Osteoblast (primary cell): Measurements from ENCODE around the gene DYNC1H1. TPM values are rescaled to one million over a fixed set of nuclear protein-coding genes. Genes with fewer than 3 reads are reported as not detected.

Experiments
- DNase-seq: peaks from one replicate; pipeline ENCODE4 v3.0.0; 2011; ENCODE audit warnings: low spot score, mixed read lengths; ENCODE audit not compliant: insufficient read length; ENCODE audit errors: missing footprints
- H2AFZ ChIP-seq: 2 replicates; pipeline ENCODE4 v1.6.0; 2011; ENCODE audit warnings: mild to moderate bottlenecking, low read length
- H3K27ac ChIP-seq: 2 replicates; pipeline ENCODE4 v1.5.1; 2011; ENCODE audit warnings: mild to moderate bottlenecking, low read depth, low read length, moderate library complexity
- H3K27me3 ChIP-seq: 2 replicates; pipeline ENCODE4 v1.6.0; 2012; ENCODE audit warnings: mild to moderate bottlenecking, control low read depth, inconsistent platforms, low read length, moderate library complexity; ENCODE audit not compliant: insufficient read depth
- H3K36me3 ChIP-seq: 2 replicates; pipeline ENCODE4 v1.5.1; 2011; ENCODE audit warnings: mild to moderate bottlenecking, low read length, control low read depth, moderate library complexity; ENCODE audit not compliant: insufficient read depth
- H3K4me1 ChIP-seq: 2 replicates; pipeline ENCODE4 v1.5.1; 2011; ENCODE audit warnings: mild to moderate bottlenecking, low read length, control low read depth, moderate library complexity; ENCODE audit not compliant: insufficient read depth
- H3K4me2 ChIP-seq: 2 replicates; pipeline ENCODE4 v1.6.0; 2011; ENCODE audit warnings: mild to moderate bottlenecking, low read length; ENCODE audit not compliant: insufficient read depth
- H3K4me3 ChIP-seq: fragments of 200-600 bp; sonication (generic); 3 replicates; pipeline ENCODE4 v1.5.1; 2012; ENCODE audit warnings: mild to moderate bottlenecking, low read length, inconsistent platforms; ENCODE audit not compliant: insufficient read depth
- H3K79me2 ChIP-seq: 2 replicates; pipeline ENCODE4 v1.6.0; 2012; ENCODE audit warnings: mild to moderate bottlenecking, low read length, control low read depth, inconsistent platforms; ENCODE audit not compliant: insufficient read depth
- H3K9me3 ChIP-seq: 2 replicates; pipeline ENCODE4 v1.5.1; 2011; ENCODE audit warnings: low read depth, low read length, control low read depth
- H4K20me1 ChIP-seq: 2 replicates; pipeline ENCODE4 v1.6.0; 2012; ENCODE audit warnings: mild to moderate bottlenecking, low read length, control low read depth; ENCODE audit not compliant: insufficient read depth
- small RNA-seq: library from RNA; depleted of rRNA; stranded (forward); fragments of <200 nt; gene quantifications from one replicate; pipeline ENCODE3, GENCODE V24; 2012
- total RNA-seq: library from RNA; depleted of rRNA; stranded (reverse); fragments of >200 nt; gene quantifications from 2 replicates; pipeline ENCODE4 v1.2.3, GENCODE V29; 2012
- TF ChIP-seq, protein P1 (sequence below): IDR thresholded peaks from 2 replicates; pipeline ENCODE4 v1.5.1; 2011; ENCODE audit warnings: mild to moderate bottlenecking, low read depth, low read length, moderate library complexity; ENCODE audit errors: extremely low read depth

DYNC1H1 gene
- total RNA-seq, 1 donor: 340 TPM

DNA sequence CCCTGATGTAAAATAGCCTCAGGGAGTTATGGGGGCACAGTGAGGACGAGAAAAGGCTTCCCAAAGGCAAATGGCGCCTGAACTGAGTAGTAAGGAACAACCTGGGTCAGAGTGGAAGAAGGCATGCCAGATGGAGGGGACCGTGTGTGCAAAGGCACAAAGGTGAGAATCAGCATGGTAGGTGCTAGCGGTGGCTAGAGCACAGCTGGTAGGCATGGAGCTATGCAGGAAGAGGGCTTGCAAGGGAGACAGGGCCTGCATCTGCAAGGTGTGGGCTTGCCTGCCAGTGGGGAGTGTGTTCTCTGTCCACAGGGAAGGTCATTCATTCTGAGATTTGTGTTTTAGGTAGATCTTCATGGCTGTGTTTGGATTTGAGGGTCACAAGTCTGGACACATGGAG is 141.0 kb downstream of the DYNC1H1 start:
- Histone ChIP-seq H3K4me2 (no peak overlapping the region), H3K4me1 (no peaks in the 10 kb centered on the region), H3K36me3 (no peaks in the 10 kb centered on the region), H3K9me3 (no peaks in the 10 kb centered on the region), H3K79me2 (no peaks in the 10 kb centered on the region), H2AFZ (no peak overlapping the region), H3K27ac (no peak overlapping the region), H3K4me3 (no peak overlapping the region), H3K27me3 (no peaks in the 10 kb centered on the region), H4K20me1 (no peaks in the 10 kb centered on the region)
- TF ChIP-seq, protein P1, sequence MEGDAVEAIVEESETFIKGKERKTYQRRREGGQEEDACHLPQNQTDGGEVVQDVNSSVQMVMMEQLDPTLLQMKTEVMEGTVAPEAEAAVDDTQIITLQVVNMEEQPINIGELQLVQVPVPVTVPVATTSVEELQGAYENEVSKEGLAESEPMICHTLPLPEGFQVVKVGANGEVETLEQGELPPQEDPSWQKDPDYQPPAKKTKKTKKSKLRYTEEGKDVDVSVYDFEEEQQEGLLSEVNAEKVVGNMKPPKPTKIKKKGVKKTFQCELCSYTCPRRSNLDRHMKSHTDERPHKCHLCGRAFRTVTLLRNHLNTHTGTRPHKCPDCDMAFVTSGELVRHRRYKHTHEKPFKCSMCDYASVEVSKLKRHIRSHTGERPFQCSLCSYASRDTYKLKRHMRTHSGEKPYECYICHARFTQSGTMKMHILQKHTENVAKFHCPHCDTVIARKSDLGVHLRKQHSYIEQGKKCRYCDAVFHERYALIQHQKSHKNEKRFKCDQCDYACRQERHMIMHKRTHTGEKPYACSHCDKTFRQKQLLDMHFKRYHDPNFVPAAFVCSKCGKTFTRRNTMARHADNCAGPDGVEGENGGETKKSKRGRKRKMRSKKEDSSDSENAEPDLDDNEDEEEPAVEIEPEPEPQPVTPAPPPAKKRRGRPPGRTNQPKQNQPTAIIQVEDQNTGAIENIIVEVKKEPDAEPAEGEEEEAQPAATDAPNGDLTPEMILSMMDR: no peak
- DNase-seq: no peak

Small RNA genes within 50 kb of the gene (small RNA-seq; reads per million reads assigned to genes)
- gene AL118558.2 (not detected), gene RN7SL472P (not detected)

Other genes starting within 250 kb of the DYNC1H1 start
- gene PPP2R5C, start 202.9 kb upstream of the DYNC1H1 start, total RNA-seq: 101 and 111 TPM in 2 replicates
- 193 and 198 TPM in 2 replicates for gene HSP90AA1, start 122.5 kb downstream of the DYNC1H1 start, total RNA-seq
- gene WDR20, start 175.3 kb downstream of the DYNC1H1 start, total RNA-seq: 15.6 and 18.3 TPM in 2 replicates